Adrenal gland (tissue), 5 donors: Measurements from ENCODE around the gene CIBAR2.

ENCODE experiments used
- POLR2A ChIP-seq, 2 donors: fragments of 450-650 bp; IDR thresholded peaks; one replicate each; pipeline ENCODE4 v1.6.1; 2017; ENCODE audit warnings: antibody characterized with exemption in 2 of 2, mild to moderate bottlenecking in 2 of 2, moderate library complexity in 1 of 2
- TF ChIP-seq, protein P1 (sequence below), 6 experiments: fragments of 450-650 bp in 4 of 6; fragments of 200-600 bp in 2 of 6; sonication (generic) in 1 of 6; IDR thresholded peaks; 1 replicate in 5 of 6; 2 replicates in 1 of 6; pipeline versions ENCODE4 v1.5.1 to v1.8.0; 2016 to 2021; ENCODE audit warnings: antibody characterized with exemption in 6 of 6, mild to moderate bottlenecking in 2 of 6, moderate library complexity in 1 of 6
- donor health status: DM: no; HTN: no; CAD: no.

GRCh38 chr16:85056211-85056748, 56.0 kb downstream of the CIBAR2 start:
- TF ChIP-seq, protein P1, sequence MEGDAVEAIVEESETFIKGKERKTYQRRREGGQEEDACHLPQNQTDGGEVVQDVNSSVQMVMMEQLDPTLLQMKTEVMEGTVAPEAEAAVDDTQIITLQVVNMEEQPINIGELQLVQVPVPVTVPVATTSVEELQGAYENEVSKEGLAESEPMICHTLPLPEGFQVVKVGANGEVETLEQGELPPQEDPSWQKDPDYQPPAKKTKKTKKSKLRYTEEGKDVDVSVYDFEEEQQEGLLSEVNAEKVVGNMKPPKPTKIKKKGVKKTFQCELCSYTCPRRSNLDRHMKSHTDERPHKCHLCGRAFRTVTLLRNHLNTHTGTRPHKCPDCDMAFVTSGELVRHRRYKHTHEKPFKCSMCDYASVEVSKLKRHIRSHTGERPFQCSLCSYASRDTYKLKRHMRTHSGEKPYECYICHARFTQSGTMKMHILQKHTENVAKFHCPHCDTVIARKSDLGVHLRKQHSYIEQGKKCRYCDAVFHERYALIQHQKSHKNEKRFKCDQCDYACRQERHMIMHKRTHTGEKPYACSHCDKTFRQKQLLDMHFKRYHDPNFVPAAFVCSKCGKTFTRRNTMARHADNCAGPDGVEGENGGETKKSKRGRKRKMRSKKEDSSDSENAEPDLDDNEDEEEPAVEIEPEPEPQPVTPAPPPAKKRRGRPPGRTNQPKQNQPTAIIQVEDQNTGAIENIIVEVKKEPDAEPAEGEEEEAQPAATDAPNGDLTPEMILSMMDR (IDR thresholded peaks at IDR 0.05): peak in 3 of 6 experiments; percentile 29 to 40 (median 37)
- TF ChIP-seq POLR2A (IDR thresholded peaks at IDR 0.05): no peak
